Parathyroid adenoma (tissue), 2 donors: ENCODE measurements around the gene CD300E.

ENCODE experiments used
- H2AFZ ChIP-seq: fragments of 300-600 bp; sonication (generic); one replicate; pipeline ENCODE4 v1.7.0; 2017; ENCODE audit warnings: antibody characterized with exemption, mild to moderate bottlenecking
- H3K27ac ChIP-seq: fragments of 300-600 bp; sonication (generic); one replicate; pipeline ENCODE4 v1.7.0; 2017
- H3K27me3 ChIP-seq: fragments of 300-600 bp; sonication (generic); one replicate; pipeline ENCODE4 v1.7.0; 2017; ENCODE audit warnings: low read length; ENCODE audit not compliant: control insufficient read depth, insufficient read depth
- H3K36me3 ChIP-seq: fragments of 300-600 bp; sonication (generic); one replicate; pipeline ENCODE4 v1.7.0; 2017; ENCODE audit warnings: low read length; ENCODE audit not compliant: control insufficient read depth, insufficient read depth
- H3K4me1 ChIP-seq: fragments of 300-600 bp; sonication (generic); one replicate; pipeline ENCODE4 v1.7.0; 2017; ENCODE audit warnings: control low read depth
- H3K4me2 ChIP-seq: fragments of 300-600 bp; sonication (generic); one replicate; pipeline ENCODE4 v1.7.0; 2017; ENCODE audit warnings: low read length
- H3K4me3 ChIP-seq: fragments of 300-600 bp; sonication (generic); one replicate; pipeline ENCODE4 v1.7.0; 2017; ENCODE audit warnings: low read depth, low read length
- H3K79me2 ChIP-seq: fragments of 300-600 bp; sonication (generic); one replicate; pipeline ENCODE4 v1.7.0; 2017; ENCODE audit warnings: control low read depth
- H3K9ac ChIP-seq: fragments of 300-600 bp; sonication (generic); one replicate; pipeline ENCODE4 v1.7.0; 2017; ENCODE audit warnings: mild to moderate bottlenecking
- H3K9me3 ChIP-seq: fragments of 300-600 bp; sonication (generic); one replicate; pipeline ENCODE4 v1.7.0; 2017; ENCODE audit warnings: low read length; ENCODE audit not compliant: control insufficient read depth
- TF ChIP-seq, protein P1 (sequence below): fragments of 300-600 bp; sonication (generic); IDR thresholded peaks from one replicate; pipeline ENCODE4 v1.7.0; 2017; ENCODE audit warnings: antibody characterized with exemption, mild to moderate bottlenecking
- donor health status: primary hyperparathyroidism.

Gene CD300E

DNA sequence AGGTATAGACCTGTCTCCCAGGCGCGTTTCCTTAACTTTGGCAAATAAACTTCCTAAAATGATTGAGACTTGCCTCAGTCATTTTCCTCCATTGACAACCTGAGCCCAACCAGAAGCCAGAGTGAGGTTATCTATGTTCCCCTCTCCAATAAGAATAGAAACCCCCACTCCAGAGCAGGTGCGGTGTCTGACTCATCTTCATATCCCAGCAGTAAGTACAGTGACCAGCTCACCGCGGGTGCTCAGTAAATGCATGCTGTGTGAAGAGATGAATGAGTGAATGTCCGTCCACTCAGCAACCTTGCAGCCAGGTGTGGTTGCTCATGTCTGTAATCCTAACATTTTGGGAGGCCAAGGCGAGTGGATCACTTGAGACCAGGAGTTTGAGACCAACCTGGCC lies 19.5 kb upstream of the CD300E start:
- Histone ChIP-seq H3K9me3 (no peaks in the 10 kb centered on the region), H3K27me3 (no peaks in the 10 kb centered on the region), H3K36me3 (no peaks in the 10 kb centered on the region), H3K4me1 (no peaks in the 10 kb centered on the region), H3K4me2 (no peak overlapping the region), H2AFZ (no peak overlapping the region), H3K4me3 (no peak overlapping the region), H3K79me2 (no peaks in the 10 kb centered on the region), H3K27ac (no peak overlapping the region), H3K9ac (no peak overlapping the region)
- TF ChIP-seq, protein P1, sequence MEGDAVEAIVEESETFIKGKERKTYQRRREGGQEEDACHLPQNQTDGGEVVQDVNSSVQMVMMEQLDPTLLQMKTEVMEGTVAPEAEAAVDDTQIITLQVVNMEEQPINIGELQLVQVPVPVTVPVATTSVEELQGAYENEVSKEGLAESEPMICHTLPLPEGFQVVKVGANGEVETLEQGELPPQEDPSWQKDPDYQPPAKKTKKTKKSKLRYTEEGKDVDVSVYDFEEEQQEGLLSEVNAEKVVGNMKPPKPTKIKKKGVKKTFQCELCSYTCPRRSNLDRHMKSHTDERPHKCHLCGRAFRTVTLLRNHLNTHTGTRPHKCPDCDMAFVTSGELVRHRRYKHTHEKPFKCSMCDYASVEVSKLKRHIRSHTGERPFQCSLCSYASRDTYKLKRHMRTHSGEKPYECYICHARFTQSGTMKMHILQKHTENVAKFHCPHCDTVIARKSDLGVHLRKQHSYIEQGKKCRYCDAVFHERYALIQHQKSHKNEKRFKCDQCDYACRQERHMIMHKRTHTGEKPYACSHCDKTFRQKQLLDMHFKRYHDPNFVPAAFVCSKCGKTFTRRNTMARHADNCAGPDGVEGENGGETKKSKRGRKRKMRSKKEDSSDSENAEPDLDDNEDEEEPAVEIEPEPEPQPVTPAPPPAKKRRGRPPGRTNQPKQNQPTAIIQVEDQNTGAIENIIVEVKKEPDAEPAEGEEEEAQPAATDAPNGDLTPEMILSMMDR, result no peak

DNA sequence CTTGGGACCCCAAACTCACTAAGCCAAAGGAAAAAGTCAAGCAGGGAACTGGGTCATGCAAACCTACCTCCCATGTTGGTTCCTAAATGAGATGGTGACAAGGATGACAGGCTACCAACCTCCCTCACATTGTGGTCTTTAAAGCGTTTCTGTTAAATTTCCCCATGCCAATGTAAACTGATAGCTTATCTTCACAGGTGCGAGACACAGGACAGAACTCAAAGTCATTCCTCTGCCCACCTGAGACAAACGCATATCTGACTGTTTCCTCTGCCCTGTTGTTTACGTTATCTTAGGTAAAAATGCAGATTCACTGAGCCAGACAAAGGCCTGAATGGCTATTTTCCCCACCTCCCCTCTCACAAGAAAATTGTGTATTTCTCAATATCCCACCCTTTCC lies 19.0 kb upstream of the CD300E start:
- H3K4me1 ChIP-seq, result no peaks in the 10 kb centered on the region
- no peak overlapping the region for H3K27ac ChIP-seq
- H3K36me3 ChIP-seq, result no peaks in the 10 kb centered on the region
- no peaks in the 10 kb centered on the region for H3K27me3 ChIP-seq
- H3K79me2 ChIP-seq, result no peaks in the 10 kb centered on the region
- TF ChIP-seq, protein P1, result no peak
- H2AFZ ChIP-seq, result no peak overlapping the region
- H3K9me3 ChIP-seq, result no peaks in the 10 kb centered on the region
- no peak overlapping the region for H3K9ac ChIP-seq
- H3K4me2 ChIP-seq, result no peak overlapping the region
- no peak overlapping the region for H3K4me3 ChIP-seq

DNA sequence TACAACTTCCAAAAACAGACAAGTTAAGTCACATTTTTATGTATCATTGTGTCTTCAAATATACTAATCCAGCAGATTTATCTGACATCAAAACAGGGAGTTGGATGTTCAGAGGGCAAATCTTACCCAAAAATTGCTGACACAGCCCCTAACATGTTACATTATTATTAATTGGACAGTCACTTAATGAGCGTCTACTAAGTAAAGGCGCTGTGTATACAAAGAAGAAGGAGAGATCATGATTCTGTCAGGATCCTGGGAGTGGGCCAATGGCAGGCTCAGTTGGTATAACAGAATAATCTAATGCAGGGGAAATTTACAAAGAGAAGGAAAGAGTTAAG lies 18.4 kb upstream of the CD300E start:
- Histone ChIP-seq H3K9me3 (no peaks in the 10 kb centered on the region), H3K4me1 (no peaks in the 10 kb centered on the region), H3K4me3 (no peak overlapping the region), H3K27me3 (no peaks in the 10 kb centered on the region), H3K27ac (no peak overlapping the region), H2AFZ (no peak overlapping the region), H3K79me2 (no peaks in the 10 kb centered on the region), H3K36me3 (no peaks in the 10 kb centered on the region), H3K9ac (no peak overlapping the region), H3K4me2 (no peak overlapping the region)
- TF ChIP-seq, protein P1, result no peak

DNA sequence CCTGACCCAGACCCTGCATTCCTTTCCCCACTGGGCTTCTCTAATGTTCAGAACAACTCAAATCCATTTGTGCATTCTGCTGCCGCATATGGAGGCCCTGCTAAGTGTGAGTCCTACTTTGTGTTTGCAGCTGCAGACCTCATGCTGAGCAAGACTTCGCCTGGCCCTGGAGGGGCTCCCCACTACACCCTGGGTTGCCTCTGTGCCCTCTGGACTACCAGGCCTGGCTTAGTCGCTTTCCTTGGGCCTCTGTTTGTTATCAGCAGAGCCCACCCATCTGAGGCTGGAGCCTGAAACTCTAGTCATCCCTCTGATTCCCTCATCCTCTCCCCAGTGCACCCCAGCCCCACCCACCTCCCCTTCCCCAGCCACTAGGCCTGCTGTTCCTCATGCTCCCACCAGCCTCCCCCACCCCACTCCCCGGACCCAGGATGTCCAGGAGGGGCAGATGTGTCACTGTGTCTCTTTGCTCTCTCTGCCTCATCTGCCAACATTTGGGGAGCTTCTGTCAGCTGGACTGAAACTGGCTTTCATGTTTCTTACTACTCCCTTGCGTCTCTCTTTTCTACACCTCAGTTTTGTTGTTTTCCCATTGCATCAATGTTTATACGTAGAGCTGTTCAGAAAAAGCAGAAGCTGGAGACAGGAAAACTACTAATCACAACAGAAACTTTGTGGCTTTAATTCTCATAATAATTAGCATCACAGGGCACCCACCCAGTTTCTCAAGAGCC lies 17.9 kb upstream of the CD300E start:
- Histone ChIP-seq H3K4me1 (no peaks in the 10 kb centered on the region), H3K4me3 (no peak overlapping the region), H3K27ac (no peak overlapping the region), H3K36me3 (no peaks in the 10 kb centered on the region), H3K4me2 (no peak overlapping the region), H2AFZ (no peak overlapping the region), H3K9ac (no peak overlapping the region), H3K79me2 (no peaks in the 10 kb centered on the region), H3K27me3 (no peaks in the 10 kb centered on the region), H3K9me3 (no peaks in the 10 kb centered on the region)
- TF ChIP-seq, protein P1, result no peak

DNA sequence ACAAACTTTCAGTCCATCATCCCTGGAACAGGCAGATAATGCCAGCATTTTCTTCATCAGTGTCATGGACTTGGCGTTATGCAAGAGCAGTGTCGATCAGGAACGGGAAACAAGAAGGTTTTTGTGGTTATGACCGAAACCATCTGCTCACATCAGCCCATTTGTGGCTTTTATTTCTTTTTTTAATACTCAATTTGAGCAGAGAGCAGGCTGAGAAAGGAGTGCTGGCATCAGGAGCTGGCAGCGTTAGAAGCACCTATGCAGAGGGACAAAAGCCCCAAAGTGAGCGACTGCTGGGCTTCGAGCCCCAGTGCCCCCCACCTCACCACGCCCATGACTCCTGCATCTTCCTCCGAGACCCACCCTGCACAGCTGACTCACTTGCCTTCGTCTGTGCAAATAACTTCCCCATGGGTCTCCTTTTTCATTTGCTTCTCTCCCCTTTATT lies 16.2 kb upstream of the CD300E start:
- TF ChIP-seq, protein P1, result no peak

More for the DNA sequence above, 16.2 kb upstream of the CD300E start:
- H3K4me1 ChIP-seq, result no peaks in the 10 kb centered on the region
- no peak overlapping the region for H3K9ac ChIP-seq
- no peaks in the 10 kb centered on the region for H3K9me3 ChIP-seq
- H3K4me2 ChIP-seq, result no peak overlapping the region
- H3K4me3 ChIP-seq, result no peak overlapping the region
- H3K27me3 ChIP-seq, result no peaks in the 10 kb centered on the region
- H3K79me2 ChIP-seq, result no peaks in the 10 kb centered on the region
- H3K36me3 ChIP-seq, result no peaks in the 10 kb centered on the region
- H2AFZ ChIP-seq, result no peak overlapping the region
- no peak overlapping the region for H3K27ac ChIP-seq
